WTC11 (cell line): ENCODE data around the gene COBL. TPM values are rescaled to one million over a fixed set of nuclear protein-coding genes. Genes with fewer than 3 reads are reported as not detected.

Source experiments
- ATAC-seq: fragments of 200-7000 bp; cut with Tn5 transposase; 2 replicates; pipeline ENCODE4 v1.10.0; 2021; ENCODE audit warnings: mild to moderate bottlenecking, moderate library complexity
- CTCF ChIA-PET: fragments of 300-600 bp; sonication (Branson Sonifier 250); formaldehyde crosslinking; loops from one replicate; lab custom pipeline; 2021; ENCODE audit warnings: antibody characterized with exemption; lab: Charles Lee
- POLR2A ChIA-PET: fragments of 350-600 bp; sonication (Branson Sonifier 250); formaldehyde crosslinking; loops from one replicate; lab custom pipeline; 2021; ENCODE audit warnings: antibody characterized with exemption; lab: Charles Lee
- DNase-seq: peaks from one replicate; pipeline ENCODE4 v3.0.0; 2021; ENCODE audit warnings: low spot score
- H3K27ac Mint-ChIP-seq: 2 replicates; pipeline ENCODE4 v1.8.0; 2021; ENCODE audit warnings: mixed read lengths
- H3K27me3 Mint-ChIP-seq: 2 replicates; pipeline ENCODE4 v1.8.0; 2021; ENCODE audit warnings: low read depth, mild to moderate bottlenecking, moderate library complexity, mixed read lengths
- H3K36me3 Mint-ChIP-seq: 2 replicates; pipeline ENCODE4 v1.8.0; 2021; ENCODE audit warnings: mixed read lengths
- H3K4me1 Mint-ChIP-seq: 2 replicates; pipeline ENCODE4 v1.8.0; 2022; ENCODE audit warnings: mixed read lengths
- H3K4me3 Mint-ChIP-seq: 2 replicates; pipeline ENCODE4 v1.8.0; 2021; ENCODE audit warnings: mild to moderate bottlenecking, moderate library complexity, mixed read lengths
- H3K9me3 Mint-ChIP-seq: 2 replicates; pipeline ENCODE4 v1.8.0; 2021; ENCODE audit warnings: mixed read lengths
- ATF2 ChIP-seq: sonication (generic); formaldehyde crosslinking; IDR thresholded peaks from 2 replicates; pipeline ENCODE4 v1.8.1; 2022; ENCODE audit warnings: low read depth, missing genetic modification reagents, borderline replicate concordance
- ATF3 ChIP-seq: sonication (generic); formaldehyde crosslinking; conservative IDR thresholded peaks from 2 replicates; pipeline ENCODE4 v1.8.1; 2022; ENCODE audit warnings: mild to moderate bottlenecking, missing genetic modification reagents
- CBFB ChIP-seq: sonication (generic); formaldehyde crosslinking; IDR thresholded peaks from 2 replicates; pipeline ENCODE4 v1.8.1; 2022; ENCODE audit warnings: mild to moderate bottlenecking, low read depth, missing genetic modification reagents
- CREM ChIP-seq: sonication (generic); formaldehyde crosslinking; IDR thresholded peaks from 2 replicates; pipeline ENCODE4 v1.8.1; 2022; ENCODE audit warnings: mild to moderate bottlenecking, missing genetic modification reagents, moderate library complexity
- CTCF ChIP-seq: fragments of 200-600 bp; IDR thresholded peaks from 2 replicates; pipeline ENCODE4 v1.8.0; 2022; ENCODE audit warnings: antibody characterized with exemption
- E2F1 ChIP-seq: sonication (generic); formaldehyde crosslinking; IDR thresholded peaks from 2 replicates; pipeline ENCODE4 v1.8.0; 2022; ENCODE audit warnings: mild to moderate bottlenecking, missing genetic modification reagents
- EMX1 ChIP-seq: fragments of 250-450 bp; sonication (Bioruptor Pico); IDR thresholded peaks from 2 replicates; pipeline ENCODE4 v1.8.0; 2021; ENCODE audit warnings: mild to moderate bottlenecking
- ESRRA ChIP-seq: sonication (generic); formaldehyde crosslinking; IDR thresholded peaks from 2 replicates; pipeline ENCODE4 v1.8.1; 2022; ENCODE audit warnings: mild to moderate bottlenecking, missing genetic modification reagents, borderline replicate concordance
- ETV6 ChIP-seq: sonication (generic); formaldehyde crosslinking; IDR thresholded peaks from 2 replicates; pipeline ENCODE4 v1.8.1; 2022; ENCODE audit warnings: mild to moderate bottlenecking, missing genetic modification reagents
- GTF2I ChIP-seq: fragments of 250-450 bp; sonication (Bioruptor Pico); conservative IDR thresholded peaks from 2 replicates; pipeline ENCODE4 v1.4.0; 2021; ENCODE audit warnings: mild to moderate bottlenecking
- JUN ChIP-seq: sonication (generic); formaldehyde crosslinking; IDR thresholded peaks from 2 replicates; pipeline ENCODE4 v1.8.0; 2023; ENCODE audit warnings: mild to moderate bottlenecking, missing genetic modification reagents
- MAX ChIP-seq: sonication (generic); formaldehyde crosslinking; IDR thresholded peaks from 2 replicates; pipeline ENCODE4 v1.8.0; 2022; ENCODE audit warnings: mild to moderate bottlenecking, missing genetic modification reagents
- MLX ChIP-seq: sonication (generic); formaldehyde crosslinking; IDR thresholded peaks from 2 replicates; pipeline ENCODE4 v1.8.1; 2023; ENCODE audit warnings: mild to moderate bottlenecking, missing genetic modification reagents, moderate library complexity
- NFE2L1 ChIP-seq: sonication (generic); formaldehyde crosslinking; IDR thresholded peaks from 2 replicates; pipeline ENCODE4 v1.8.1; 2023; ENCODE audit warnings: missing genetic modification reagents
- NFYB ChIP-seq: sonication (generic); formaldehyde crosslinking; conservative IDR thresholded peaks from 2 replicates; pipeline ENCODE4 v1.8.0; 2022; ENCODE audit warnings: low read depth, missing genetic modification reagents
- NR1H2 ChIP-seq: sonication (generic); formaldehyde crosslinking; IDR thresholded peaks from 2 replicates; pipeline ENCODE4 v1.9.0; 2021; ENCODE audit warnings: mild to moderate bottlenecking, moderate library complexity, missing genetic modification reagents
- NR2C2 ChIP-seq: sonication (generic); formaldehyde crosslinking; IDR thresholded peaks from 2 replicates; pipeline ENCODE4 v1.8.0; 2022; ENCODE audit warnings: mild to moderate bottlenecking, missing genetic modification reagents
- NR3C1 ChIP-seq: sonication (generic); formaldehyde crosslinking; conservative IDR thresholded peaks from 2 replicates; pipeline ENCODE4 v1.8.1; 2023; ENCODE audit warnings: low read depth, mild to moderate bottlenecking, missing genetic modification reagents
- RELA ChIP-seq: sonication (generic); formaldehyde crosslinking; IDR thresholded peaks from 2 replicates; pipeline ENCODE4 v1.8.1; 2022; ENCODE audit warnings: missing genetic modification reagents, mild to moderate bottlenecking, borderline replicate concordance
- SMAD4 ChIP-seq: sonication (generic); formaldehyde crosslinking; IDR thresholded peaks from 2 replicates; pipeline ENCODE4 v1.8.0; 2022; ENCODE audit warnings: mild to moderate bottlenecking, missing genetic modification reagents
- TCF7 ChIP-seq: sonication (generic); formaldehyde crosslinking; IDR thresholded peaks from 2 replicates; pipeline ENCODE4 v1.8.0; 2022; ENCODE audit warnings: mild to moderate bottlenecking, low read depth, missing genetic modification reagents, moderate library complexity
- TP53 ChIP-seq: sonication (generic); formaldehyde crosslinking; IDR thresholded peaks from 2 replicates; pipeline ENCODE4 v1.8.1; 2023; ENCODE audit warnings: mild to moderate bottlenecking, missing genetic modification reagents
- ZBTB21 ChIP-seq: sonication (generic); formaldehyde crosslinking; IDR thresholded peaks from 2 replicates; pipeline ENCODE4 v1.8.1; 2023; ENCODE audit warnings: mild to moderate bottlenecking, missing genetic modification reagents, borderline replicate concordance
- ZBTB43 ChIP-seq: sonication (generic); formaldehyde crosslinking; IDR thresholded peaks from 2 replicates; pipeline ENCODE4 v1.8.1; 2023; ENCODE audit warnings: mild to moderate bottlenecking, missing genetic modification reagents
- ZMAT4 ChIP-seq: fragments of 250-450 bp; sonication (Bioruptor Pico); IDR thresholded peaks from 2 replicates; pipeline ENCODE4 v1.9.0; 2021; ENCODE audit warnings: mild to moderate bottlenecking
- total RNA-seq: library from RNA; stranded (reverse); gene quantifications from 3 replicates; pipeline ENCODE4 v1.2.3, GENCODE V29; 2021

COBL gene
- total RNA-seq, 1 experiment from 2014 or later: 36.5 TPM

GRCh38 chr7:51102828-51103227, 213.8 kb downstream of the COBL start:
- no peaks in the 10 kb centered on the region for H3K27me3 Mint-ChIP-seq
- peaks cover 9% of the 10 kb centered on the region for H3K4me1 Mint-ChIP-seq
- H3K4me3 Mint-ChIP-seq: no peak overlapping the region
- CTCF ChIA-PET: interaction anchor here (0.6 kb wide), 1 partner anchor 38 kb away, joined by 3 read pairs; no protein-coding TSS in a partner anchor
- DNase-seq (no peak), ATAC-seq (no peak)
- POLR2A ChIA-PET: no interaction called here
- H3K36me3 Mint-ChIP-seq: peaks cover 16% of the 10 kb centered on the region
- peaks cover 16% of the 10 kb centered on the region for H3K9me3 Mint-ChIP-seq
- TF ChIP-seq E2F1 (CRISPR knock-in tag): no peak
- no peak for TF ChIP-seq SMAD4 (CRISPR knock-in tag)
- TF ChIP-seq NFE2L1 (CRISPR knock-in tag): no peak
- TF ChIP-seq NR2C2 (CRISPR knock-in tag): no peak
- TF ChIP-seq ATF3 (CRISPR knock-in tag): no peak
- no peak for TF ChIP-seq NFYB (CRISPR knock-in tag)
- TF ChIP-seq NR3C1: no peak
- no peak for TF ChIP-seq ZMAT4 (CRISPR knock-in tag)
- no peak for TF ChIP-seq ATF2 (CRISPR knock-in tag)
- TF ChIP-seq MAX (CRISPR knock-in tag): no peak
- no peak for TF ChIP-seq MLX (CRISPR knock-in tag)
- no peak overlapping the region for H3K27ac Mint-ChIP-seq

GRCh38 chr7:51101111-51101757, 215.4 kb downstream of the COBL start:
- ATAC-seq (no peak), DNase-seq (no peak)
- Mint-ChIP-seq H3K27me3 (no peaks in the 10 kb centered on the region), H3K4me3 (no peak overlapping the region), H3K9me3 (peaks cover 26% of the 10 kb centered on the region), H3K4me1 (peaks cover 2% of the 10 kb centered on the region), H3K27ac (no peak overlapping the region), H3K36me3 (peaks cover 27% of the 10 kb centered on the region)
- ChIA-PET POLR2A (interaction anchor here (1.0 kb wide), 1 partner anchor 19 kb away, joined by 3 read pairs; no protein-coding TSS in a partner anchor), CTCF (interaction anchor here (1.0 kb wide), 1 partner anchor 10 kb away, joined by 3 read pairs; no protein-coding TSS in a partner anchor)
- TF ChIP-seq GTF2I (CRISPR knock-in tag) (no peak), ZBTB43 (CRISPR knock-in tag) (no peak), ZBTB21 (no peak), NR3C1 (no peak), JUN (CRISPR knock-in tag) (no peak), TP53 (CRISPR knock-in tag) (no peak), EMX1 (CRISPR knock-in tag) (no peak), ESRRA (CRISPR knock-in tag) (no peak), ETV6 (no peak), CBFB (CRISPR knock-in tag) (no peak), RELA (CRISPR knock-in tag) (no peak), CTCF (no peak), MAX (CRISPR knock-in tag) (no peak), NR1H2 (CRISPR knock-in tag) (no peak), TCF7 (no peak), CREM (CRISPR knock-in tag) (no peak), NR2C2 (CRISPR knock-in tag) (no peak)
